ENCODE data around the gene CABLES1. TPM values are rescaled to one million over a fixed set of nuclear protein-coding genes. Genes with fewer than 3 reads are reported as not detected.

The CABLES1 gene
- total and polyA plus RNA-seq, 2 experiments from 2014 or later: 7.2 to 10.8 TPM

DNA sequence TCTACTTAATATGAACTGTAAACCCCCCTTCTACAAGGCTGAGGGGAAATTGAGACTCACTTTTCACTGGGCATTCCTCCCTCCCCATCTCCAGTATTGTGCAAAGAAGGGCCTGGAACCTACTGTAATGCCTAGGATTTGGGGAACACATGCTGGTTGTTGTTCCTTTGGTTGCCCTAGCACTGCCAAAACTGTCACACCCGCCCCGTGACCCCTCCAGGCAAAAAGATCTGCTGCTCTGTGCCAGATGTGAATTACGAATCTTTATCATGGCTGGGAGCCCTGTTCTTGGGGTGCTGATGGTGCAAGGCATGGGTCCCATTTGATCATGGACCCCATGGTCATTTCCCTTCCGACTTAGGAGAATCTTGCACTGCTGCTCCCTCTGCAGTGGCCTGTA lies 95.4 kb downstream of the CABLES1 start:
- TF ChIP-seq EZH2 (IDR thresholded peaks at IDR 0.05; ENCODE audit: borderline replicate concordance) (no peak), EZH2phosphoT487 (IDR thresholded peaks at IDR 0.05; ENCODE audit: low read depth, severe bottlenecking, unreplicated experiment) (no peak)
- TF ChIP-seq, protein P1, sequence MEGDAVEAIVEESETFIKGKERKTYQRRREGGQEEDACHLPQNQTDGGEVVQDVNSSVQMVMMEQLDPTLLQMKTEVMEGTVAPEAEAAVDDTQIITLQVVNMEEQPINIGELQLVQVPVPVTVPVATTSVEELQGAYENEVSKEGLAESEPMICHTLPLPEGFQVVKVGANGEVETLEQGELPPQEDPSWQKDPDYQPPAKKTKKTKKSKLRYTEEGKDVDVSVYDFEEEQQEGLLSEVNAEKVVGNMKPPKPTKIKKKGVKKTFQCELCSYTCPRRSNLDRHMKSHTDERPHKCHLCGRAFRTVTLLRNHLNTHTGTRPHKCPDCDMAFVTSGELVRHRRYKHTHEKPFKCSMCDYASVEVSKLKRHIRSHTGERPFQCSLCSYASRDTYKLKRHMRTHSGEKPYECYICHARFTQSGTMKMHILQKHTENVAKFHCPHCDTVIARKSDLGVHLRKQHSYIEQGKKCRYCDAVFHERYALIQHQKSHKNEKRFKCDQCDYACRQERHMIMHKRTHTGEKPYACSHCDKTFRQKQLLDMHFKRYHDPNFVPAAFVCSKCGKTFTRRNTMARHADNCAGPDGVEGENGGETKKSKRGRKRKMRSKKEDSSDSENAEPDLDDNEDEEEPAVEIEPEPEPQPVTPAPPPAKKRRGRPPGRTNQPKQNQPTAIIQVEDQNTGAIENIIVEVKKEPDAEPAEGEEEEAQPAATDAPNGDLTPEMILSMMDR (IDR thresholded peaks at IDR 0.05; ENCODE audit: poor library complexity): no peak
- no peak overlapping the region for H3K4me3 ChIP-seq
- H3K27me3 ChIP-seq: no peaks in the 10 kb centered on the region
- 96% methylated on average over 4 of the region's 4 CpGs for WGBS (ENCODE audit: low lambda C conversion rate, missing lambda C conversion rate)
- H4K20me1 ChIP-seq (ENCODE audit: insufficient read depth, poor library complexity, severe bottlenecking): no peaks in the 10 kb centered on the region
- no peaks in the 10 kb centered on the region for H3K9me3 ChIP-seq (ENCODE audit: low read depth)
- H3K9me2 ChIP-seq (replicated peaks; ENCODE audit: insufficient read depth): no peaks in the 10 kb centered on the region
- H3K79me2 ChIP-seq: no peaks in the 10 kb centered on the region
- H3K4me2 ChIP-seq: no peak overlapping the region
- H3K4me1 ChIP-seq (ENCODE audit: insufficient read depth): peaks cover 31% of the 10 kb centered on the region
- no peak overlapping the region for H2AFZ ChIP-seq
- DNase-seq (ENCODE audit: low spot score): no peak
- H3K27ac ChIP-seq: no peak overlapping the region
- H3K36me3 ChIP-seq (replicated peaks; ENCODE audit: insufficient read depth, low read depth): no peaks in the 10 kb centered on the region

DNA sequence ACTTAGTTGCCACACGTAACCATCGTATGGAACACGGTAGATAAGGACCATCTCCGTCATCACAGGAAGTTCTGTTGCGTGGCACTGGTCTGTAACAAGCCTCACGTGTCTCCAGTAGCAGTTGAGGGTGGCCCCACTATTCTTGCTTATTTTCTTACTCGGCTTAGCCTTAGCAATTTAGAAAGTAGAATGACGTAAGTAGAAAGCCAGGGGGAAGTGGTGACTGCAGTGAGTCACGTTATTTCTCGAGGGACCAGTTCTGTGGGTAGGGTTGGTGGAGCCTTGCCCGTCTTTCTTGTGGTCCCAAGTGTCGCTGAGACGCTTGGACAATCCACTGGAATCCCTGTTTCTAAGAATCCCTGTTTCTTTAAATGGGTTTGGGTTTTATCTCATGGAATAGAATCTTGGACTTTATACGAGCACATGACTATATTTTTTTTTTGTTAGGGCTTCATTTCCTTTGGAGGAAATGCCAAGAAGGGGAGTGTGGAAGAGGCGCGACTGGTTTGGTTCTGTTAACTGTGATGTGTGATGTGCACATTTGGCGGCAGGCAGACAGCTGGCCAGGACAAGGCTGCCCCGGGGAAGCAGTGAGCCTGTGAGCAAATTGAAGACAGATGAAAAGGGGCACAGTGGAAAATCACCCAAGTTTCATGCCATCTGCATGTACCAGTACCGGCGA lies 96.2 kb downstream of the CABLES1 start:
- Histone ChIP-seq H3K9me2 (replicated peaks; ENCODE audit: insufficient read depth) (no peaks in the 10 kb centered on the region), H3K27me3 (no peaks in the 10 kb centered on the region), H2AFZ (no peak overlapping the region), H3K36me3 (replicated peaks; ENCODE audit: insufficient read depth, low read depth) (no peaks in the 10 kb centered on the region), H4K20me1 (ENCODE audit: insufficient read depth, poor library complexity, severe bottlenecking) (no peaks in the 10 kb centered on the region), H3K27ac (peak overlapping the region; percentile 42), H3K9me3 (ENCODE audit: low read depth) (no peaks in the 10 kb centered on the region), H3K4me2 (no peak overlapping the region), H3K4me3 (no peak overlapping the region), H3K4me1 (ENCODE audit: insufficient read depth) (peaks cover 23% of the 10 kb centered on the region), H3K79me2 (no peaks in the 10 kb centered on the region)
- peak; percentile 28 for DNase-seq (ENCODE audit: low spot score)
- TF ChIP-seq, protein P1 (IDR thresholded peaks at IDR 0.05; ENCODE audit: poor library complexity): no peak
- TF ChIP-seq EZH2 (IDR thresholded peaks at IDR 0.05; ENCODE audit: borderline replicate concordance): no peak
- no peak for TF ChIP-seq EZH2phosphoT487 (IDR thresholded peaks at IDR 0.05; ENCODE audit: low read depth, severe bottlenecking, unreplicated experiment)
- WGBS (ENCODE audit: low lambda C conversion rate, missing lambda C conversion rate): 84% methylated on average over 20 of the region's 20 CpGs

DNA sequence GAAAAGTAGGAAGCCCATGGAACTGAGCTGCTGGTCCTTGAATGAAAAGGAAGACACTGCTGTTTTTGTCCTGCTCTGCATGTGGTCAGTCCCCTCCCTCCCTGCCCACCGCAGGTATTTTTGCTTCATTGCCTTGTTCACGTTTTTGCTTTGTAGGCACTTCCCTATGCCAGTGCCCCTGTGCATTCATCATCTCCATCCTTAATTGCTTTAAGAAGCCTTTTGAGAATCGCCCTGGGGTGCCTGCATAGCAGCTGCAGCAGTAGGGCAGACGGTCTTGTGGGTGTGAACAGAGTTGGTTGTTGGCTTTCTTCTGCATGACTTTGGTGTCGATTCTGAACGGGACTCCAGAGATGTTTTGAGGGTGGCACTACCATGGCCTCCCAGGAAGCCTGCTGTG lies 97.0 kb downstream of the CABLES1 start:
- H3K27me3 ChIP-seq: no peaks in the 10 kb centered on the region
- H4K20me1 ChIP-seq (ENCODE audit: insufficient read depth, poor library complexity, severe bottlenecking): no peaks in the 10 kb centered on the region
- no peak overlapping the region for H3K4me3 ChIP-seq
- H3K4me2 ChIP-seq: no peak overlapping the region
- H3K4me1 ChIP-seq (ENCODE audit: insufficient read depth): peaks cover 19% of the 10 kb centered on the region
- H3K9me2 ChIP-seq (replicated peaks; ENCODE audit: insufficient read depth): no peaks in the 10 kb centered on the region
- TF ChIP-seq, protein P1 (IDR thresholded peaks at IDR 0.05; ENCODE audit: poor library complexity): no peak
- TF ChIP-seq EZH2phosphoT487 (IDR thresholded peaks at IDR 0.05; ENCODE audit: low read depth, severe bottlenecking, unreplicated experiment) (no peak), EZH2 (IDR thresholded peaks at IDR 0.05; ENCODE audit: borderline replicate concordance) (no peak)
- H3K9me3 ChIP-seq (ENCODE audit: low read depth): no peaks in the 10 kb centered on the region
- WGBS (ENCODE audit: low lambda C conversion rate, missing lambda C conversion rate): 88% methylated on average over 6 of the region's 6 CpGs
- H2AFZ ChIP-seq: no peak overlapping the region
- no peak for DNase-seq (ENCODE audit: low spot score)
- no peaks in the 10 kb centered on the region for H3K36me3 ChIP-seq (replicated peaks; ENCODE audit: insufficient read depth, low read depth)
- H3K79me2 ChIP-seq: no peaks in the 10 kb centered on the region
- peak overlapping the region; percentile 26 for H3K27ac ChIP-seq
